Activated CD8-positive, alpha-beta memory T cell treated with anti-CD3 and anti-CD28 coated beads, Interleukin-2, amount 50 U/mL, for 1 hour (primary cell): ENCODE measurements around the gene POLR3A.

ENCODE experiments used
- DNase-seq: peaks from one replicate; pipeline ENCODE4 v3.0.0-alpha.2; 2020; ENCODE audit errors: extremely low read depth

POLR3A gene

DNA sequence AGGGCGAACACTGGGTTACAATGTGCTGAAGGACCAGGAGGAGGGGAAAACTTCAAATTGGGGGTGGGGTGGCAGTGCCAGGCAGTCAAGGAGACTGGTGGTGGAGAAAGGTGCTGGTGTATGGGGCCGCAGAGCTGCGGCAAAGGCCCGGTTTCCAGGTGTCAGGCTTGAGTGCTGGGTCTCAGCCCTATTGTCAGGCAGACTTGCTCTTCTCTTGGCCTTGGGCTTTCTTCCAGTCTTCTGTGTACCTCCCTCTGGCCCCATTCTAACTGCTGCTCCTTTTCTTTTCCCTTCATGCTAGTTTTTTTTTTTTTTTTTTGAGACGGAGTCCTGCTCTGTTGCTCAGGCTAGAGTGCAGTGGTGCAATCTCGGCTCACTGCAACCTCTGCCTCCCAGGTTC is 51.0 kb downstream of the POLR3A start:
- no peak for DNase-seq

DNA sequence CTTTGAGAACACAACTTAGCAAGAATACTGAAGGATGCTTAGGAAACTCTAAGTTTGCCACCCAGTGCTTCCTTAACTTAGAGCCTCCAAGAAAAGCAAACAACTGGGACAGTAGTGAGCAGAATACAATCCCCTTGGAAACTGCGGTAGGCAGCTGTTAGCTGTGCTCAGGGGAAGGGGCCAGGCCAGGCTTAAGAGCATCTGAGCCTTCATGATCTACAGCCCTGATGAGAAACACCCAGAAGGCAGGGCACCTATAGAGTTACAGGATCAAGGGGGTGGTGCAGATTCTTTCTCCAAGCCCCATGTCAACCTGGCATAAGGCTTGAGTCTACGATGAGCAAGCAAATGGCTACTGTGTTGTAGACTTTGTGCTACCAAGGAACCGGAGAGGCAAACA is 51.4 kb downstream of the POLR3A start:
- no peak for DNase-seq

DNA sequence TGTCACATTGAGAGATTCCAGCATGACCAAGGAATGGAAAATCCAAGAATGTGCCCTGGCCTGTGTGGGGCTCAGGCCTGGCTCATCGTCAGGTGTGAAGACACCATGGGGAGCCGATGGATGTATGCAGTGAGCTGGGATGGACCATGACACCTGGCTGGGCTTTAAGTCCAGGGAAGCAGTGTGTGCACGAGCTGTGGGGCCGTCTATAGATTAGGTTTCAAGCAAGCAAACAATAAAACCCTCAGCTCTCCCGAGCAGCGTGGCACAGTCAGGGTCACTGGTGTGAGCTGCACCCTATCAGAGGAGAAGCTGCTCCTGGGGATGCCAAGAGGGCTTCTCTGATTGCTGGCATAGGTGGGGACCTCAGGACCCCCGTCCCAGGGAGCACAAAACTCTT is 52.3 kb downstream of the POLR3A start:
- DNase-seq = no peak

DNA sequence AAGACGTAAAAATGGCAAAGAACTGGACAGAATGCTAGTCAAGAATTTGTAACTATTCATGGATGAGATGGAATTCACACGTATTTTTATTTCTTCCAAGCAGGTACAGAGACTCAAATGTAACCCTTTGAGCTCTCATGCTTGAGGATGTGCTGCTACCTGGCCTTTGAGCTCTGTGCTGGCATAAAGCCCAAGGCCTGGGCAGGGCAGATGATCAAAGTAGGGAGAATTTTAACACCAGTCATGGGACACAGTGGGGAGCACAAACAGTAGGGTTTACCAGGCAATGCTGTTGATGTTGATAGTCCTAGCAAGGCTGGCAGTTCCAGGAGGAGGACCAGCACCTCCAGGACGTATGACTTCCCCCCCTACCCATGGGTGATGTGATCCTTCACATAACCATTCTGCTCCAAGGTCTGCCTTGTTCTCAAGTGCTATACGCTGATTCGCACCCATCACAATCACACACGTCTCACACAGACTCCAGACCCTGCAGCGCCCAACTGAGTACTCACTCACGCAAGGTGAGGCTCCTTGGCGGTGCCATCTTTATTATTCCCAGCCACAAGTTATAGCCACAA is 54.1 kb downstream of the POLR3A start:
- DNase-seq = no peak

DNA sequence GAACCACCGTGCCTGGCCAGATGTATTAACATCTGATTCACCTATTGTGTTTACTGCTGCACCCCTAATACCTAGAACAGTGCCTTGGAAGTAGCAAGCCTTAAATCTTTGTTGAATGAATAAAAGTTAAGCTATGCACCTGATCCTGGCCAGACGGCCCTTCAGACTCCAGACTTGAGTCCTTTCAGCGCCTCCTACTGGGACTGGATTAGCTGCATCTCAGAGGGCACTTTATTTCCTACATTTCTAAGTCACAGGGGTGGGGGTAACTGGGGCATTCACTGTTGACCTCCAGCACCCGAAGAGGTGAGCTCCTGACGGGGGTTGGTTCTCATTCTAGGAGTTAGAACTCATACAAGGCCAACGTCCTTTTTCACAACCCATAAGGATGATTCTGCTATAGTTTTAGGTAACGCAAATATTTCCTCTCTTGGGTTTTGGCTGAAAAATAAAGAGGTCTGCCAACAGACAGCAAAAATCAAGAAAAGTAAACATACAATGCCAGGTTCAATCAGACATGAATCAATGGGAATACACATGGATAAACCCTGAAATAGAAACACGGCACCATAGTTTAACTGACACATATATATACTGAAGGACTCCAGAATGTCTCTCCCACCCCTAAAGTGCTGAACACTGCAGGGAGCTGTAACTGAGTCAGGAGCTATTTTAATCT is 54.8 kb downstream of the POLR3A start:
- no peak for DNase-seq

DNA sequence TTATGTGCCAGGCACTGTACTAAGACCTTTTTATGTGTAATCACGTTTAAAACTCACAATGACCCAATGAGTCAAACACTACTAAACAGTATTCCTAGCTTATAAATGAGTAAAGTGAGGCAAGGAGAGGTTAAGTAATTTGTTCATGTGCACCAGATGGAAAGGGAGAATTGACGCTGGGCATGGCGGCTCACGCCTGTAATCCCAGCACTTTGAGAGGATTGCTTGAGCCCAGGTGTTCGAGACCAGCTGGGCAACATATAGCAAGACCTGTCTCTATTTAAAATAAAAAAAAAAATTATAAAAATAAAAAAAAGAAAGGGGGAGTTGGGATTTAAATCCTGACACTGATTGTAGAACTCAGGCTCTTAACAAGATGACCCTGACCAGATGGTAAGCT is 56.0 kb downstream of the POLR3A start:
- DNase-seq = no peak

DNA sequence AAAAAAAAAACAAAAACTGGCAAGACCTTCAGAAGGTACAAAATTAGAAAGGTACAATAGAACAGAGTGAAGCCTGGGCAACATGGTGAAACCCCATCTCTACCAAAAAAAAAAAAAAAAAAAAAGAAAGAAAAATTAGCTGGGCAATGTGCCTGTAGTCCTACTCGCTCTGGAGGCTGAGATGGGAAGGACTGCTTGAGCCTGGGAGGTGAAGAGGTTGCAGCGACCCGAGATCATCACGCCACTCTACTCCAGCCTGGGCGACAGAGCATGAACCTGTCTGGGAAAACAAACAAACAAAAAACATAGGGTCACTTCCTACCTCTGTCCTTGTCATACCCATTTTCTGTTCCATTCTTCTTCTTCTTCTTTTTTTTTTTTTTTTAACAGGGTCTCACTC is 57.2 kb downstream of the POLR3A start:
- DNase-seq = no peak

DNA sequence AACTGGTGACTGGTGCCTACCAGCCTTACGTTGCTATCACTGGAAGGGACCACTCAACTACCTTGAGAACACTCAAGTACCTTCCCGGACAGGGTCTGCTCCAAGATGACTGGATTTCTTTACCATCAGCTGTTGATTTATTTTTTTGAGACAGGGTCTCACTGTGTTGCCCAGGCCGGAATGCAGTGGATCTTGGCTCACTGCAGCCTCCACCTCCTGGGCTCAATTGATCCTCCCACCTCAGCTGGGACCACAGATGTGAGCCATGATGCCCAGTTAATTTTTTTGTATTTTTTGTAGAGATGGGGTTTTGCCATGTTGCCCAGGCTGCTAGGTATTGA is 57.5 kb downstream of the POLR3A start:
- DNase-seq = no peak

DNA sequence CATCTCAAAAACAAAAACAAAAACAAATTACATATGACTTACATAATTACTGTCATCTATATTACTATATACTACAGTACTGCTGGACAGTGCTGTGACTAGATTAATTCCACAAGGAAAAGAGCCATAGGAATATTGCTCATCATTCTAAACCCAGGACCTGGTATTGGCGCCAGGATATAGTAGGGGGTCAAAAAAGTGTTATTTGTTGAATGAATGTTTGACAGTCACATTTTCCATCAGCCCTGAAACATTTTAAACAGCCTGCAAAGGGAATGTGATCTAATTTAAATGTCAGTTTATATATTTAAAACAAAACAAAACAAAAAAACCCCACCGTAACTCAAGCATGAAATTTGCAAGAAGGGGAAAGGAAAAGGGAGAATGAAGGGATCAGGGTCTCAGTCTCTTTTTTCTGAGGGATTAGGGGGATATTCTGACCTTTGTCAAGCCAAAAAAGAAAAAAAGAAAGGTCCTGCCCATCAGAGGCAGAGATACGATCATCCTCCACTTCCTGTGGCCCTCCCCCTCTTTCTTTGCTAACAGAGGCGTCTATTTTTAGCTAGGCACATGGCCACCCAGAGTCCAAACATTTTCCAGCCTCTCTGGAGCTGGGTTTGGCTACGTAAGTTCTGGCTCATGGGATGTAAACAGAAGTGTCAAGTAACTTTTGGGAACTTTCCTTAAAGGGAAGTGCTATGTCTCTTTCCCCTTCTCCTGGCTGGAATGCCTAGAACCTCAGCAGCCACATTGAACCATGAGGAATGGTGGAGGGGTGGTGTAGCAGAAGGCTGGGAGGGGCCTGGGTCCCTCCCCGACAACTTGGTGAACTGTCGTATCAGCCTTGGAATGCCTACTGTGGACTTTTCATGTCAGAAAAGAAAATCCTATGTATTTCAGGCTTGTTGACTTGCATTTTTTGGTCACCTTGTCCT is 58.2 kb downstream of the POLR3A start:
- DNase-seq = no peak

DNA sequence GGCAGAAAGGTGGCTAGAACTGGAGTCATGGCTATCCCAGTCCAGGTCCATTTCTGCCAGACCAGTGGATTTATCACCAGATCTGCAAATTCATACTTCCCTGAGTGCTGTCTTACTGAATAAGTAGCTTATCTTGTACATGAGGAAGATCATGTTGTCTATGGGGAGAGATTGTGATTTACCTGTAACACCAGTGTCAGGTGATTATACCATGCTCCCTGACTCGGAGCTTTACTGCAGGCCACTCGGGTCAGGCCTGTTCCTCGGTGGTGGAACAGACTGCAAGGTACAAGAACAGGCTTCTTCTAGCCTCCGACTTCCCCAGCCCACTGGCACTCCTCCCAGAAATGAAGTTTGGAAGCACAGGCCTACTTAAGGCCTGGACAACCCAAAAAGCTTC is 60.2 kb downstream of the POLR3A start:
- no peak for DNase-seq

DNA sequence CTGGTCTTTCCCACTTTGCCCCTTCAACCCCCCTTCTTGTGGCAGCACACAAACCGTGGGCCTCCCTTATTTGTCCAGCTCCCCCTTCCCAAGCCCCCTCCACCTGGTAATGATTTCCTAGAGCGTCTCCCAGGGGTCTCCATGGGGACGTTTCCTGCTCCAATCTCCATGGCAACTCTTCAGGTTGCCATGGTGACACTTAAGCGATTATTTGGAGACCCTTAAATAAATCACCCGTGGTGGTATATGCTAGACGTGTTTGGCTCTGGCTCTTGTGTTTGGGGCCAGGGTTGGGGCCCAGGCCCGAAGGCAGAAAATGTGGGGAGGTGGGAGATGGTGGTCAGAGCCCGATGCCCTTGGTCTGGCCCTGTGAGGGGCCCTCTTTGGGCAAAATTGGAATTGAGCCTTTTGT is 61.7 kb downstream of the POLR3A start:
- DNase-seq = no peak

DNA sequence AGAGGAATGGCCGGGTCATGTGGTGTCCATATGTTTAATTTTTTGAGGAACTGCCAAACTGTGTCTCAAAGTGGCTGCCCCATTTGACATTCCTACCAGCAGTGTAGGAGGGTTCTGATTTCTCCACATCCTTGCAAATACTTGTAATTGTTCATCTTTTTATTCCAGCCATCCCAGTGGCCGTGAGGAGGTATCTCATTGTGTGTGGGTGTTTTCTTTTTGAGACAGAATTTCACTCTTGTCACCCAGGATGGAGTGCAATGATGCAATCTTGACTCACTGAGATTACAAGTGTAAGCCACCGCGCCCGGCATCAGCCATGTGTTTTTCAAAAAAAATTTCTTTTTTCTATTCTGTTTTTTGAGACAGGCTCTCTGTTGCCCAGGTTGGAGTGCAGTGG is 64.0 kb downstream of the POLR3A start:
- DNase-seq = no peak

DNA sequence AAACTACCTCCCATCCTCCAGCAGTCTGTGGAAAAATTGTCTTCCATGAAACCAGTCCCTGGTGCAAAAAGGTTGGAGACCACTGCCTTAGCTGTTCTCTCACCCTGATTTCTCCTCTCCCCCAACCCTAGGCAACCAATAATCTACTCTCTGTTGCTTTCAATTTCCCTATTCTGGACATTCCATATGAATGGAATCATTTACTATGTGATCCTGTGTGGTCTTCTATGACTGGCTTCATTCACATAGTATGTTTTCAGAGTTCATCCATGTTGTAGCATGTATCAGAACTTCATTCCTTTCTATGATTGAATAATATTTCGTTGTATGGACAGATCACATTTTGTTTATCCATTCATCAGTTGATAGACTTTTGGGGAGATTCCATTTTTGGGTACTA is 64.5 kb downstream of the POLR3A start:
- DNase-seq = no peak

DNA sequence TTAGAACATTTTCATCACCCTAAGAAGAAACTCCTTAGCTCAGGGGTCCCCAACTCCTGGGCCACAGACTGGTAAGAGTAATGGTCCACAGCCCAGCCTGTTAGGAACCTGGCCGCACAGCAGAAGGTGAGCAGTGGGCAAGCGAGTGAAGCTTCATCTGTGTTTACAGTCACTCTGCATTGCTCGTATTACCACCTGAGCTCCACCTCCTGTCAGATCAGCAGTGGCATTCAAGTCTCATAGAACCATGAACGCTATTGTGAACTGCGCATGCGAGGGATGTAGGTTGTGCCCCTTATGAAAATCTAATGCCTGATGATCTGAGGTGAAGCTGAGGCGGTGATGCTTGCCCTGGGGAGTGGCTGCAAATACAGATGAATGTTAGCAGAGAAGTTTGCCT is 65.4 kb downstream of the POLR3A start:
- DNase-seq = no peak

DNA sequence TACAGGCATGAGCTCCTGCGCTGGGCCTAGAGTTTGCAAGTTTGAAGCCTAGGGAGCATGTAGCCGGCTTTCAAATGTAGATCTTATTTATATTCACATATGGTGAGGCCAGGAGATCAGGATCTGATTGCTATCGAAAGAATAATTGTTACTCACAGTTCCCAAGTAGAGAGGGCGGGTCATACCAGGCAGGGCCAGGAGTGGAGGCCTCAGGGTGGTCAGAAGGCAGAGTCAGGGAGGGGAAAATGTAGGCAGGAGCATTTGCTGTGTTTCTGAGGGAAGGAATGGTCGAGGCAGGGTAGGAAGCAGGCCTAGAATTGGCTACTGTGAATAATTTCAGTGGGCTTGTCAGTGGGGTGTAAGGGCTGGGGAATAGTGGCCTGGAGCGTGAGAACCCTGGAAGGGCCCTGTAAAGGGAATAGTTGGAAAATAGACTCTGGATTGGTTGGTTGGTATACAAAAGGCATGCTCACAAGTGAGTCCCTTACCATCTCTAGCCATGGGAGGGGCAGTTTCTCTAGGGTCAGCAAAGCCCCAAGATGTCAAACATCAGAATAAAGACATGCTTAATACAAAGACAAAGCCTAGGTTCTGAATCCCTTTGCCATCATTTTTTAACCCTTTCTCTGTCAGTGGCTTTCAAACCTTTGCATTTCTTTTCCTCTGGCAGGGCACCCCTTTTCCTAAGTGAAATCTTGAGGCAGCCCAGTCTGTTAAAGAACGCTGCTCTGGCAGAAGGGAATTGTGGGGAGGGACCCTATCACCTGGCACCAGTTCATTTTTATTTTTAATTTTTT is 66.8 kb downstream of the POLR3A start:
- DNase-seq = no peak

DNA sequence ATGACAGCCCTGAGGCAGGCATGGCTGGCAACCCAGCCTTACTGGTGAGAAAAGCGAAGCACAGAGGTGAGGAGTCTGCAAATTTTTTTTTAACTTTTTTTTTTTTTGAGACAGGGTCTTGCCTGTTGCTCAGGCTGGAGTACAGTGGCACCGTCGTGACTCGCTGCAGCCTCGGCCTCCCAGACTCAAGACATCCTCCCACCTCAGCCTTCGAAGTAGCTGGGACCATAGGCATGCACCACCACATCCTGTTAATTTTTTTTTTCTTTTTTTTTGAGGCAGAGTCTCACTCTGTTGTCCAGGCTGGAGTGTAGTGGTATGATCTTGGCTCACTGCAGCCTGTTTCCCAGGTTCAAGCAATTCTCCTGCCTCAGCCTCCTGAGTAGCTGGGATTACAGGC is 67.6 kb downstream of the POLR3A start:
- DNase-seq = no peak

DNA sequence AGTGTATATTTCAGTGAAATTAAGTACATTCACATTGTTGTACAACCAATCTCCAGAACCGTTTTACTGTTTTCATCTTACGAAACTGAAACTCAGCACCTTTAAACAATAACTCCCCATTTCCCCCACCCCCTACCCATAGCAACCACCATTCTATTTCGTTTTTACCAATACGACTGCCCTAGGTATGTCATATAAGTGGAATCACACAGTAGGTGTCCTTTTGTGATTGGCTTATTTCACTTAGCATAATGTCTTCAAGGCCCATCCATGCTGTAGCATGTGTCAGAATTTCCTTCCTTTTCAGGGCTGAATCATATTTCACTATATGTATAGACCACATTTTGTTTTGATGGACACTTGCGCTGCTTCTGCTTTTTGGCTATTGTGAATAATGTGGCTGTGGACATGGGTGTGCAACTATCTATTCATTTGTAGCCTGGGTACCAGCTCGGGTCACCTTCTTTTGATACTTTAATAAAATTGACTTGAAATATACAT is 68.4 kb downstream of the POLR3A start:
- DNase-seq = no peak

DNA sequence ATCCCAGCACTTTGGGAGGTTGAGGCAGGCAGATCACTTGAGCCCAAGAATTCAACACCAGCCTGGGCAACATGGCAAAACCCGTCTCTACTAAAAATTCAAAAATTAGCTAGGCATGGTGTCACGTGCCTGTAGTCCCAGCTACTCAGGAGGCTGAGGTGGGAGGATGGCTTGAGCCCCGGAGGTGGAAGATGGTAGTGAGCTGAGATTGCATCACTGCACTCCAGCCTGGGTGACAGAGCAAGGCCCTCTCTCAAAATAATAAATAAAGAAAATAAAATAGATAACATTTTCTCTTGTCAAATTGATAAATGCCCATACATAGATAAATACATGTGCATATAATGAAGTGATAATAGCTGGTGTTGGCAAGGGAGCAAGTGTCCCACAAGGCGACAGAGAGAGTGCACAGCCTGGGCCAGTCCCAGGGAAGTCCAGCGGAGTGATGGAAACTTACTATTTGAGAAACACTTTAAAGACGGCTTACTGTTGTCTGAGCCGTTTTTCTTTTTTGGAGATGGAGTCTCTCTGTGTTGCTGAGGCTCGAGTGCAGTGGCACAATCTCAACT is 69.3 kb downstream of the POLR3A start:
- no peak for DNase-seq

DNA sequence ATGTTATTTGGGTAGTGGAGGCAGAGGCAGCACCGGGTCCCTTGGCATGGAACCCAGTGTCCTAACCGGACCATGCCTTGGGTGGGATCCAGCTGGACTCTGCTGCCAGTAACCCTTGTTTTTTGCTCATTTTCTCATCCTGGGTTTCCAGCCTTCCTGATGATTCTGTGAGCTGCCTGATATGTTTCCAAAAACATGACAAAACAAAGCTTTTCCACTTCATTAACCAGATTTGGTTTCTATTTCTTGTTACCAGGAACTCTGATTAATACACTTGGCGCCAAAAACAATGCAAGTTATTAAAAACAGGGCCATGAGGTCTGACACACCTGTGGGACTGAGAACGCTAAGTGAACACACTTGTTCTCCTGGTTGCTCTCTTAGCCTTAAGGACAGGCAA is 69.9 kb downstream of the POLR3A start:
- DNase-seq = no peak

DNA sequence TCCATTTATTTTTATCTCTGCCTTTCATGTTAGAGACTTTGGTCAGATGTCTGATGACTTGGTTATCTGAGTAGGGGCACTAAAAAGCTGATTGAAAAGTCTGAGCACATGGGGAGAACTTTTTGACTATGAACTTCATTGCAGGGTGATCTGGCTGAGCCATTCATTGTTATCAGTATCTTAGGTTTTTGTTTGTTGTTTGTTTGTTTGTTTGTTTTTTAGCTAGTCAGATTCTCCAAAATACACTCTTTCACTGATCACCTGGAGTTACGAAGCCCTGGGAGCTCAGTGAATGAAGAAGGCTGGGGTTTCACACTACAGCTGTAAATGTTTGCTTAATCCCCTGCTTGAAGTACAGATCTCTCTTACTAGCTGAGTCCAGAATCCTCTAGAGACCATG is 74.2 kb downstream of the POLR3A start:
- DNase-seq = no peak

DNA sequence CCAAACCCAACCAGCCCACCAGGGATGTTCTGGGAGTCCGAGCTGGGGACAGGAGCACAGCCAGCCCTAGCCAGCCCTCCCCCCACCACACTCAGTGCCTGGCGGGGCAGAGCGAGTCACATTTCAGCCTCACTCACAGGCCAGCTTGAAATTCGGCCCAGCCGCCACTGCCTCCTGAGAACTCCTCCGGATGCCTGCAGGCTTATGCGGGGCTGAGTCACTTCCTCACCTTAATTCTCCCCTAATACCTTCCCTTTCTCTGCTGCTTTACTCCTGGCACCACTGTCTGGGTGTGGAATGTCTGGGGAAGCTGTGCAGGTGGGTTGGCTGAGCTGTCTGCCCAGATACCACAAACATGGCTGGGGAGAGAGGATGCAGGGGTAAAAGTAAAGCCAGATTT is 80.1 kb downstream of the POLR3A start:
- no peak for DNase-seq

DNA sequence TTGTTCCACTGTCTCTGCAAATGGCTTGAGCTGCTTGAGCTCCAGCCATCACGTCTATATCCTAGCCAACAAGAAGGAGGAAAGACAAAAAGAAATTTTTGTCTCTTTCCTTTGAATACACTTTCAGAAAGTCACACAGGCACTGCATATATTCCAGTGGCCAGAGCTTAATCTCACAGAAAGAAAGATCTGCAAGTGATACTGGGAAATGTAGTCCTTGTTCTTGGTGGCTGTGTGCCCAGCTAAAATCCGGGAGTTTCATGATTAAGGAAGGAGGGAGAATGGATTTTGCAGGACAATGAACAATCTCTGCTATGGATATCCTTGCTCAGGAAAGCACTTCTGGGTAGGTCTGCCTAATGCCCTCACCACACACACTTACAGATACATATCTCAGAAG is 83.2 kb downstream of the POLR3A start:
- DNase-seq = no peak
